GM19438 (cell line): ENCODE data around the gene CCL4.
"Not testable (repeated sequence)": the region's sequence is repeated elsewhere in the genome, so short reads cannot be mapped to it uniquely, and the experiment has no call there.

Experiments
- ATAC-seq: cut with Tn5 transposase; IDR thresholded peaks from one replicate; pipeline ENCODE4 v1.9.1; 2021; ENCODE audit warnings: low read depth; ENCODE audit not compliant: unreplicated experiment

Gene CCL4

GRCh38 chr17:36103401-36103975, at the start of gene CCL4:
Gene CCL4 (plus strand): TSS chr17:36103827. CDS start chr17:36103906, 79 bp downstream.
- ATAC-seq, result peak; percentile 73

GRCh38 chr17:36055171-36055570, 48.5 kb upstream of the CCL4 start:
- no peak for ATAC-seq

- no peak for ATAC-seq
Measured at GRCh38 chr17:36055921-36056520, 47.6 kb upstream of the CCL4 start.

- no peak for ATAC-seq
Measured at GRCh38 chr17:36057911-36058310, 45.7 kb upstream of the CCL4 start.

- no peak for ATAC-seq
Measured at GRCh38 chr17:36059406-36059805, 44.2 kb upstream of the CCL4 start.

GRCh38 chr17:36060816-36061215, 42.8 kb upstream of the CCL4 start:
- ATAC-seq, result no peak

GRCh38 chr17:36063786-36064541, 39.7 kb upstream of the CCL4 start, which contains the start of gene CCL18:
Gene CCL18 (plus strand): TSS chr17:36064272. CDS start chr17:36064343, 71 bp downstream.
- no peak for ATAC-seq

GRCh38 chr17:36066365-36066985, 37.2 kb upstream of the CCL4 start:
- ATAC-seq, result no peak

GRCh38 chr17:36068524-36068923, 35.1 kb upstream of the CCL4 start:
- ATAC-seq, result no peak

GRCh38 chr17:36069136-36069535, 34.5 kb upstream of the CCL4 start:
- no peak for ATAC-seq

GRCh38 chr17:36070427-36070826, 33.2 kb upstream of the CCL4 start:
- ATAC-seq, result no peak

- no peak for ATAC-seq
Measured at GRCh38 chr17:36071751-36072150, 31.9 kb upstream of the CCL4 start.

- peak; percentile 64 for ATAC-seq
Measured at GRCh38 chr17:36072431-36073121, 31.1 kb upstream of the CCL4 start.

- ATAC-seq, result no peak
Measured at GRCh38 chr17:36074365-36074764, 29.3 kb upstream of the CCL4 start.

GRCh38 chr17:36081681-36082471, 21.8 kb upstream of the CCL4 start:
- ATAC-seq, result peak; percentile 40

GRCh38 chr17:36082482-36083120, 21.0 kb upstream of the CCL4 start:
- peak; percentile 54 for ATAC-seq

- ATAC-seq, result not testable (repeated sequence)
Measured at GRCh38 chr17:36083691-36084090, 19.9 kb upstream of the CCL4 start.

- no peak for ATAC-seq
Measured at GRCh38 chr17:36085765-36086164, 17.9 kb upstream of the CCL4 start.

- ATAC-seq, result no peak
Measured at GRCh38 chr17:36086791-36087190, 16.8 kb upstream of the CCL4 start.
